GM23338 (cell line): ENCODE measurements around the gene DLST. TPM values are rescaled to one million over a fixed set of nuclear protein-coding genes. Genes with fewer than 3 reads are reported as not detected.

Experiments used
- ATAC-seq: fragments of 200-7000 bp; cut with Tn5 transposase; 3 replicates; pipeline ENCODE4 v1.9.1; 2020
- DNase-seq: peaks from one replicate; pipeline ENCODE4 v3.0.0-alpha.2; 2015; ENCODE audit warnings: low spot score
- H2AFZ ChIP-seq: fragments of 200-600 bp; sonication (generic); 2 replicates; pipeline ENCODE4 v1.8.0; 2016; ENCODE audit warnings: antibody characterized with exemption, mild to moderate bottlenecking, moderate library complexity
- H3F3A ChIP-seq: fragments of 200-600 bp; sonication (generic); replicated peaks from 2 replicates; pipeline ENCODE4 v1.8.0; 2017; ENCODE audit warnings: antibody characterized with exemption, mixed run types, low read depth
- H3K27ac ChIP-seq: fragments of 200-600 bp; sonication (generic); 2 replicates; pipeline ENCODE4 v1.6.1; 2016; ENCODE audit warnings: low read depth
- H3K27me3 ChIP-seq: fragments of 200-600 bp; sonication (generic); 2 replicates; pipeline ENCODE4 v1.8.0; 2016; ENCODE audit warnings: mild to moderate bottlenecking, mixed run types, moderate library complexity; ENCODE audit not compliant: insufficient read depth
- H3K36me3 ChIP-seq: fragments of 200-600 bp; sonication (generic); 2 replicates; pipeline ENCODE4 v1.8.0; 2016; ENCODE audit warnings: mild to moderate bottlenecking; ENCODE audit not compliant: insufficient read depth
- H3K4me1 ChIP-seq: fragments of 200-600 bp; sonication (generic); 2 replicates; pipeline ENCODE4 v1.8.0; 2016; ENCODE audit warnings: mild to moderate bottlenecking, moderate library complexity; ENCODE audit not compliant: insufficient read depth
- H3K4me2 ChIP-seq: fragments of 200-600 bp; sonication (generic); 2 replicates; pipeline ENCODE4 v1.7.1; 2017; ENCODE audit warnings: mixed run types
- H3K4me3 ChIP-seq: fragments of 200-600 bp; sonication (generic); 2 replicates; pipeline ENCODE4 v1.6.1; 2016; ENCODE audit warnings: mixed run types
- H3K79me2 ChIP-seq: fragments of 200-600 bp; sonication (generic); replicated peaks from 2 replicates; pipeline ENCODE4 v1.8.0; 2017; ENCODE audit warnings: mild to moderate bottlenecking; ENCODE audit not compliant: insufficient read depth
- H3K9me2 ChIP-seq: fragments of 200-600 bp; sonication (generic); 2 replicates; pipeline ENCODE4 v1.8.0; 2017; ENCODE audit not compliant: insufficient read depth
- H4K20me1 ChIP-seq: fragments of 200-600 bp; sonication (generic); replicated peaks from 2 replicates; pipeline ENCODE4 v1.8.0; 2017; ENCODE audit warnings: mild to moderate bottlenecking; ENCODE audit not compliant: insufficient read depth
- H3K27ac Mint-ChIP-seq: 2 replicates; pipeline ENCODE4 v1.8.0; 2020; ENCODE audit warnings: inconsistent platforms, mild to moderate bottlenecking, moderate library complexity, mixed read lengths
- H3K27me3 Mint-ChIP-seq: 3 replicates; pipeline ENCODE4 v1.8.0; 2022; ENCODE audit warnings: low read depth, mild to moderate bottlenecking, moderate library complexity, mixed read lengths, inconsistent platforms; ENCODE audit not compliant: insufficient read depth, poor library complexity
- H3K36me3 Mint-ChIP-seq: 3 replicates; pipeline ENCODE4 v1.8.0; 2021; ENCODE audit warnings: low read depth, mild to moderate bottlenecking, inconsistent platforms, moderate library complexity, mixed read lengths
- H3K4me1 Mint-ChIP-seq: 3 replicates; pipeline ENCODE4 v1.8.0; 2020; ENCODE audit warnings: mild to moderate bottlenecking, inconsistent platforms, mixed read lengths
- H3K4me3 Mint-ChIP-seq: 3 replicates; pipeline ENCODE4 v1.8.0; 2021; ENCODE audit warnings: moderate library complexity, mild to moderate bottlenecking, inconsistent platforms, mixed read lengths
- H3K9me3 Mint-ChIP-seq: 3 replicates; pipeline ENCODE4 v1.8.0; 2020; ENCODE audit warnings: moderate library complexity, mild to moderate bottlenecking, inconsistent platforms, mixed read lengths
- CREB1 ChIP-seq: fragments of 250-450 bp; sonication (Bioruptor Pico); IDR thresholded peaks from 2 replicates; pipeline ENCODE4 v1.5.0; 2020; ENCODE audit warnings: low read depth, mild to moderate bottlenecking, moderate library complexity
- EZH2 ChIP-seq: fragments of 200-600 bp; sonication (generic); IDR thresholded peaks from one replicate; pipeline ENCODE4 v1.8.0; 2017; ENCODE audit warnings: antibody characterized with exemption, mild to moderate bottlenecking, low read depth; ENCODE audit not compliant: unreplicated experiment
- EZH2phosphoT487 ChIP-seq: fragments of 200-600 bp; sonication (generic); IDR thresholded peaks from one replicate; pipeline ENCODE4 v1.8.1; 2018; ENCODE audit warnings: antibody characterized with exemption; ENCODE audit not compliant: unreplicated experiment
- JUNB ChIP-seq: IDR thresholded peaks from one replicate; pipeline ENCODE4 v1.6.1; 2016; ENCODE audit warnings: antibody characterized with exemption; ENCODE audit not compliant: unreplicated experiment
- NANOG ChIP-seq: IDR thresholded peaks from 2 replicates; pipeline ENCODE4 v1.6.1; 2016; ENCODE audit warnings: antibody characterized with exemption, borderline replicate concordance
- POLR2AphosphoS5 ChIP-seq: IDR thresholded peaks from 2 replicates; pipeline ENCODE4 v1.6.1; 2016; ENCODE audit warnings: antibody characterized with exemption, low read depth
- ZNF114 ChIP-seq: fragments of 250-450 bp; sonication (Bioruptor Pico); IDR thresholded peaks from 2 replicates; pipeline ENCODE4 v1.5.0; 2020; ENCODE audit warnings: mild to moderate bottlenecking, moderate library complexity
- ZNF331 ChIP-seq: fragments of 250-450 bp; sonication (Bioruptor Pico); IDR thresholded peaks from 2 replicates; pipeline ENCODE4 v1.5.0; 2020; ENCODE audit warnings: low read depth, mild to moderate bottlenecking, moderate library complexity
- polyA plus RNA-seq: library from polyadenylated mRNA; unstranded; fragments of >200 nt; fragmentation: Nextera tagmentation; extraction: Ambion mirVana; gene quantifications from 2 replicates; pipeline ENCODE4 v1.2.1, GENCODE V29; 2016
- total RNA-seq: library from RNA; depleted of rRNA; stranded (reverse); fragments of >200 nt; shearing (Covaris generic); gene quantifications from 2 replicates; pipeline ENCODE4 v1.2.3, GENCODE V29; 2014
- TF ChIP-seq, protein P1 (sequence below): IDR thresholded peaks from one replicate; pipeline ENCODE4 v1.6.1; 2018; ENCODE audit warnings: antibody characterized with exemption; ENCODE audit not compliant: unreplicated experiment
- TF ChIP-seq, protein P2 (sequence below): IDR thresholded peaks from 2 replicates; pipeline ENCODE4 v1.6.1; 2016; ENCODE audit warnings: antibody characterized with exemption
- TF ChIP-seq, protein P3 (sequence below): fragments of 250-450 bp; sonication (Bioruptor Pico); IDR thresholded peaks from 2 replicates; pipeline ENCODE4 v1.5.0; 2020; ENCODE audit warnings: mild to moderate bottlenecking, moderate library complexity

Gene DLST
- total and polyA plus RNA-seq, 2 experiments from 2014 or later, result 11.2 to 106 TPM

DNA sequence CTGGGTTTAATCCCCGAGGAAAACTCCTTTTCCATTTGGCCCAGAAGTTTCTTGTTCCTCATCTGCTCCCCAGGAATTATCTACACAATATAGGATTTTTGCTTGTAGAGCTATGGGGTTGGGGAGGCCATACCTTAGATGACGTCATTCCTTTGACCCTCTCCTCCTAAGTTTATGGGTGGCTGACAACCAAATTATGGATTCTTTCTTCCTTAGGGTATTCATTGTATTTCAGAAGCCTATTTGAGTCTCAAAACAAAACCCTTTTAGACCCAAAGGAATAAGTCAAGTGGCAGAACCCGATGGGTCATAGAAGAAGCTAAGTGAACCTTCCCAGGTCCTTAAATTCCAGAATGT, 20.0 kb upstream of the DLST start (continued):
- TF ChIP-seq, protein P1, sequence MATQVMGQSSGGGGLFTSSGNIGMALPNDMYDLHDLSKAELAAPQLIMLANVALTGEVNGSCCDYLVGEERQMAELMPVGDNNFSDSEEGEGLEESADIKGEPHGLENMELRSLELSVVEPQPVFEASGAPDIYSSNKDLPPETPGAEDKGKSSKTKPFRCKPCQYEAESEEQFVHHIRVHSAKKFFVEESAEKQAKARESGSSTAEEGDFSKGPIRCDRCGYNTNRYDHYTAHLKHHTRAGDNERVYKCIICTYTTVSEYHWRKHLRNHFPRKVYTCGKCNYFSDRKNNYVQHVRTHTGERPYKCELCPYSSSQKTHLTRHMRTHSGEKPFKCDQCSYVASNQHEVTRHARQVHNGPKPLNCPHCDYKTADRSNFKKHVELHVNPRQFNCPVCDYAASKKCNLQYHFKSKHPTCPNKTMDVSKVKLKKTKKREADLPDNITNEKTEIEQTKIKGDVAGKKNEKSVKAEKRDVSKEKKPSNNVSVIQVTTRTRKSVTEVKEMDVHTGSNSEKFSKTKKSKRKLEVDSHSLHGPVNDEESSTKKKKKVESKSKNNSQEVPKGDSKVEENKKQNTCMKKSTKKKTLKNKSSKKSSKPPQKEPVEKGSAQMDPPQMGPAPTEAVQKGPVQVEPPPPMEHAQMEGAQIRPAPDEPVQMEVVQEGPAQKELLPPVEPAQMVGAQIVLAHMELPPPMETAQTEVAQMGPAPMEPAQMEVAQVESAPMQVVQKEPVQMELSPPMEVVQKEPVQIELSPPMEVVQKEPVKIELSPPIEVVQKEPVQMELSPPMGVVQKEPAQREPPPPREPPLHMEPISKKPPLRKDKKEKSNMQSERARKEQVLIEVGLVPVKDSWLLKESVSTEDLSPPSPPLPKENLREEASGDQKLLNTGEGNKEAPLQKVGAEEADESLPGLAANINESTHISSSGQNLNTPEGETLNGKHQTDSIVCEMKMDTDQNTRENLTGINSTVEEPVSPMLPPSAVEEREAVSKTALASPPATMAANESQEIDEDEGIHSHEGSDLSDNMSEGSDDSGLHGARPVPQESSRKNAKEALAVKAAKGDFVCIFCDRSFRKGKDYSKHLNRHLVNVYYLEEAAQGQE, result no peak
- TF ChIP-seq JUNB, result no peak
- TF ChIP-seq, protein P2, sequence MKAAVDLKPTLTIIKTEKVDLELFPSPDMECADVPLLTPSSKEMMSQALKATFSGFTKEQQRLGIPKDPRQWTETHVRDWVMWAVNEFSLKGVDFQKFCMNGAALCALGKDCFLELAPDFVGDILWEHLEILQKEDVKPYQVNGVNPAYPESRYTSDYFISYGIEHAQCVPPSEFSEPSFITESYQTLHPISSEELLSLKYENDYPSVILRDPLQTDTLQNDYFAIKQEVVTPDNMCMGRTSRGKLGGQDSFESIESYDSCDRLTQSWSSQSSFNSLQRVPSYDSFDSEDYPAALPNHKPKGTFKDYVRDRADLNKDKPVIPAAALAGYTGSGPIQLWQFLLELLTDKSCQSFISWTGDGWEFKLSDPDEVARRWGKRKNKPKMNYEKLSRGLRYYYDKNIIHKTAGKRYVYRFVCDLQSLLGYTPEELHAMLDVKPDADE, result no peak
- TF ChIP-seq CREB1 (CRISPR knock-in tag), result no peak

DNA sequence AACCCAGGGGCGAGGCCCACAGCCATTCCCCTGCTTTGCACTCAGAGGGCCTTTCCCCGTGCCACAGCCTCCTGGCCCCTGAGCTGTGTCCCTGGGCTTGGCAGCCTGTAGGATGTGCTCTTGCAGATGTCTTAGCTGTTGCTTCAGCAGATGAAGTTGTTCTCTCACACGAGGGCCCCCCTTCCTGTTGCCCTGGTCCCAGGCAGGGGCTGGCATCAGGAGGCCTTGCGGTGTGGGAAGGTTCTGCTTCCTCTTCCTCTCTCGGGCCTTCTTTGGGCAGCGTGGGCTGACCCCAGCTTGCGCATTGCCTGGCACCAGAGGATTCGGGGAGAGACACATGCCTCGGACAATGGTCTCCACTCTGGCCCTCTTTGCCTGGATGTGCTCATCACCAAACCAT, 18.4 kb upstream of the DLST start:
- Histone ChIP-seq H3K36me3 (no peaks in the 10 kb centered on the region), H3K27ac (no peak overlapping the region), H3K27me3 (no peaks in the 10 kb centered on the region), H3K79me2 (no peaks in the 10 kb centered on the region), H3K9me2 (no peaks in the 10 kb centered on the region), H3F3A (no peaks in the 10 kb centered on the region), H3K4me2 (no peak overlapping the region), H3K4me1 (no peaks in the 10 kb centered on the region), H3K4me3 (no peak overlapping the region), H2AFZ (no peak overlapping the region), H4K20me1 (no peaks in the 10 kb centered on the region)
- ATAC-seq (no peak), DNase-seq (no peak)
- Mint-ChIP-seq H3K4me1 (peaks cover 2% of the 10 kb centered on the region; the same call in 1 of the 3 replicates), H3K9me3 (no peaks in the 10 kb centered on the region), H3K4me3 (no peak overlapping the region), H3K27ac (no peak overlapping the region), H3K36me3 (no peaks in the 10 kb centered on the region), H3K27me3 (peaks cover 1% of the 10 kb centered on the region)
- TF ChIP-seq ZNF331 (CRISPR knock-in tag) (no peak), POLR2AphosphoS5 (no peak), CREB1 (CRISPR knock-in tag) (no peak), EZH2phosphoT487 (no peak), NANOG (no peak), ZNF114 (CRISPR knock-in tag) (no peak), EZH2 (no peak)
- TF ChIP-seq, protein P1, result no peak
- TF ChIP-seq, protein P3, sequence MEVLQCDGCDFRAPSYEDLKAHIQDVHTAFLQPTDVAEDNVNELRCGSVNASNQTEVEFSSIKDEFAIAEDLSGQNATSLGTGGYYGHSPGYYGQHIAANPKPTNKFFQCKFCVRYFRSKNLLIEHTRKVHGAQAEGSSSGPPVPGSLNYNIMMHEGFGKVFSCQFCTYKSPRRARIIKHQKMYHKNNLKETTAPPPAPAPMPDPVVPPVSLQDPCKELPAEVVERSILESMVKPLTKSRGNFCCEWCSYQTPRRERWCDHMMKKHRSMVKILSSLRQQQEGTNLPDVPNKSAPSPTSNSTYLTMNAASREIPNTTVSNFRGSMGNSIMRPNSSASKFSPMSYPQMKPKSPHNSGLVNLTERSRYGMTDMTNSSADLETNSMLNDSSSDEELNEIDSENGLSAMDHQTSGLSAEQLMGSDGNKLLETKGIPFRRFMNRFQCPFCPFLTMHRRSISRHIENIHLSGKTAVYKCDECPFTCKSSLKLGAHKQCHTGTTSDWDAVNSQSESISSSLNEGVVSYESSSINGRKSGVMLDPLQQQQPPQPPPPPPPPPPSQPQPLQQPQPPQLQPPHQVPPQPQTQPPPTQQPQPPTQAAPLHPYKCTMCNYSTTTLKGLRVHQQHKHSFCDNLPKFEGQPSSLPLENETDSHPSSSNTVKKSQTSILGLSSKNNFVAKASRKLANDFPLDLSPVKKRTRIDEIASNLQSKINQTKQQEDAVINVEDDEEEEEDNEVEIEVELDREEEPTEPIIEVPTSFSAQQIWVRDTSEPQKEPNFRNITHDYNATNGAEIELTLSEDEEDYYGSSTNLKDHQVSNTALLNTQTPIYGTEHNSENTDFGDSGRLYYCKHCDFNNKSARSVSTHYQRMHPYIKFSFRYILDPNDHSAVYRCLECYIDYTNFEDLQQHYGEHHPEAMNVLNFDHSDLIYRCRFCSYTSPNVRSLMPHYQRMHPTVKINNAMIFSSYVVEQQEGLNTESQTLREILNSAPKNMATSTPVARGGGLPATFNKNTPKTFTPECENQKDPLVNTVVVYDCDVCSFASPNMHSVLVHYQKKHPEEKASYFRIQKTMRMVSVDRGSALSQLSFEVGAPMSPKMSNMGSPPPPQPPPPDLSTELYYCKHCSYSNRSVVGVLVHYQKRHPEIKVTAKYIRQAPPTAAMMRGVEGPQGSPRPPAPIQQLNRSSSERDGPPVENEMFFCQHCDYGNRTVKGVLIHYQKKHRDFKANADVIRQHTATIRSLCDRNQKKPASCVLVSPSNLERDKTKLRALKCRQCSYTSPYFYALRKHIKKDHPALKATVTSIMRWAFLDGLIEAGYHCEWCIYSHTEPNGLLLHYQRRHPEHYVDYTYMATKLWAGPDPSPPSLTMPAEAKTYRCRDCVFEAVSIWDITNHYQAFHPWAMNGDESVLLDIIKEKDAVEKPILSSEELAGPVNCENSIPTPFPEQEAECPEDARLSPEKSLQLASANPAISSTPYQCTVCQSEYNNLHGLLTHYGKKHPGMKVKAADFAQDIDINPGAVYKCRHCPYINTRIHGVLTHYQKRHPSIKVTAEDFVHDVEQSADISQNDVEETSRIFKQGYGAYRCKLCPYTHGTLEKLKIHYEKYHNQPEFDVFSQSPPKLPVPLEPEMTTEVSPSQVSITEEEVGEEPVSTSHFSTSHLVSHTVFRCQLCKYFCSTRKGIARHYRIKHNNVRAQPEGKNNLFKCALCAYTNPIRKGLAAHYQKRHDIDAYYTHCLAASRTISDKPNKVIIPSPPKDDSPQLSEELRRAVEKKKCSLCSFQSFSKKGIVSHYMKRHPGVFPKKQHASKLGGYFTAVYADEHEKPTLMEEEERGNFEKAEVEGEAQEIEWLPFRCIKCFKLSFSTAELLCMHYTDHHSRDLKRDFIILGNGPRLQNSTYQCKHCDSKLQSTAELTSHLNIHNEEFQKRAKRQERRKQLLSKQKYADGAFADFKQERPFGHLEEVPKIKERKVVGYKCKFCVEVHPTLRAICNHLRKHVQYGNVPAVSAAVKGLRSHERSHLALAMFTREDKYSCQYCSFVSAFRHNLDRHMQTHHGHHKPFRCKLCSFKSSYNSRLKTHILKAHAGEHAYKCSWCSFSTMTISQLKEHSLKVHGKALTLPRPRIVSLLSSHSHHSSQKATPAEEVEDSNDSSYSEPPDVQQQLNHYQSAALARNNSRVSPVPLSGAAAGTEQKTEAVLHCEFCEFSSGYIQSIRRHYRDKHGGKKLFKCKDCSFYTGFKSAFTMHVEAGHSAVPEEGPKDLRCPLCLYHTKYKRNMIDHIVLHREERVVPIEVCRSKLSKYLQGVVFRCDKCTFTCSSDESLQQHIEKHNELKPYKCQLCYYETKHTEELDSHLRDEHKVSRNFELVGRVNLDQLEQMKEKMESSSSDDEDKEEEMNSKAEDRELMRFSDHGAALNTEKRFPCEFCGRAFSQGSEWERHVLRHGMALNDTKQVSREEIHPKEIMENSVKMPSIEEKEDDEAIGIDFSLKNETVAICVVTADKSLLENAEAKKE (CRISPR knock-in tag), result no peak
